Measurements from ENCODE around the gene CACNA1H.

DNA sequence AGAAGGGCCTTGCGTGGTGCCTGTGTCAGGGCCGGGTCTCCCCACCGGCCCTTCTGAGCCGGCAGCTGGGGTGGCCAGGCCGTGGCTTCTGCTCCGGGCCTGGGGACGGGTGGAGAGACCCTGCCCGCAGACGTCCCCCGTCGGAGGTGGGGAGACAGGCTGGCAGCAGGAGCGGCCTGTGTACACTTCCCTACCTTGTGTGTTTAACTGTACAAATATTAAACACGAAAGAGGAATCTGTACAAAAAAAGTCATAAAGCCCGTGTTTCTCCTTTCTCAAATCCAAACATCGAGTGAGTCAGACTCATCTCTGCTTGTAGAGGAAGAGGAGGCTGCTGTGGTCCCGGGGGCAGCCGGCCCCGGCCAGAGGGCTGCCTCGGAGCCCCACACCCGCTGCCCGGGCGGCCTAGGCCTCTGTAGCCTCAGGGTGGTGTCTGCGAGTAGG lies 2.0 kb downstream of the CACNA1H start:
- no peak for TF ChIP-seq POLR2A (IDR thresholded peaks at IDR 0.05; ENCODE audit: borderline replicate concordance, extremely low read depth, insufficient read depth, insufficient read length)
- TF ChIP-seq EZH2 (IDR thresholded peaks at IDR 0.05) = no peak
- TF ChIP-seq CEBPB (IDR thresholded peaks at IDR 0.05; ENCODE audit: low read depth) = no peak
- no peak for TF ChIP-seq FOSL1 (IDR thresholded peaks at IDR 0.05; ENCODE audit: low read depth)
- TF ChIP-seq CTCF (IDR thresholded peaks at IDR 0.05 in 2 of 3, conservative IDR thresholded peaks at IDR 0.05 in 1 of 3; ENCODE audit: borderline replicate concordance in 1 of 3, insufficient read depth in 1 of 3, low read depth in 2 of 3, low read length in 2 of 3) = no peak
- TF ChIP-seq SP1 (IDR thresholded peaks at IDR 0.05; ENCODE audit: low read depth) = no peak
- TF ChIP-seq YY1 (IDR thresholded peaks at IDR 0.05; ENCODE audit: extremely low read depth, insufficient replicate concordance, low read depth, low read length) = no peak
- TF ChIP-seq, protein P1, sequence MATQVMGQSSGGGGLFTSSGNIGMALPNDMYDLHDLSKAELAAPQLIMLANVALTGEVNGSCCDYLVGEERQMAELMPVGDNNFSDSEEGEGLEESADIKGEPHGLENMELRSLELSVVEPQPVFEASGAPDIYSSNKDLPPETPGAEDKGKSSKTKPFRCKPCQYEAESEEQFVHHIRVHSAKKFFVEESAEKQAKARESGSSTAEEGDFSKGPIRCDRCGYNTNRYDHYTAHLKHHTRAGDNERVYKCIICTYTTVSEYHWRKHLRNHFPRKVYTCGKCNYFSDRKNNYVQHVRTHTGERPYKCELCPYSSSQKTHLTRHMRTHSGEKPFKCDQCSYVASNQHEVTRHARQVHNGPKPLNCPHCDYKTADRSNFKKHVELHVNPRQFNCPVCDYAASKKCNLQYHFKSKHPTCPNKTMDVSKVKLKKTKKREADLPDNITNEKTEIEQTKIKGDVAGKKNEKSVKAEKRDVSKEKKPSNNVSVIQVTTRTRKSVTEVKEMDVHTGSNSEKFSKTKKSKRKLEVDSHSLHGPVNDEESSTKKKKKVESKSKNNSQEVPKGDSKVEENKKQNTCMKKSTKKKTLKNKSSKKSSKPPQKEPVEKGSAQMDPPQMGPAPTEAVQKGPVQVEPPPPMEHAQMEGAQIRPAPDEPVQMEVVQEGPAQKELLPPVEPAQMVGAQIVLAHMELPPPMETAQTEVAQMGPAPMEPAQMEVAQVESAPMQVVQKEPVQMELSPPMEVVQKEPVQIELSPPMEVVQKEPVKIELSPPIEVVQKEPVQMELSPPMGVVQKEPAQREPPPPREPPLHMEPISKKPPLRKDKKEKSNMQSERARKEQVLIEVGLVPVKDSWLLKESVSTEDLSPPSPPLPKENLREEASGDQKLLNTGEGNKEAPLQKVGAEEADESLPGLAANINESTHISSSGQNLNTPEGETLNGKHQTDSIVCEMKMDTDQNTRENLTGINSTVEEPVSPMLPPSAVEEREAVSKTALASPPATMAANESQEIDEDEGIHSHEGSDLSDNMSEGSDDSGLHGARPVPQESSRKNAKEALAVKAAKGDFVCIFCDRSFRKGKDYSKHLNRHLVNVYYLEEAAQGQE (IDR thresholded peaks at IDR 0.05; ENCODE audit: low read depth) = no peak
- TF ChIP-seq JUND (IDR thresholded peaks at IDR 0.05) = no peak
- no peak for TF ChIP-seq SRF (IDR thresholded peaks at IDR 0.05; ENCODE audit: low read depth)
- TF ChIP-seq, protein P2, sequence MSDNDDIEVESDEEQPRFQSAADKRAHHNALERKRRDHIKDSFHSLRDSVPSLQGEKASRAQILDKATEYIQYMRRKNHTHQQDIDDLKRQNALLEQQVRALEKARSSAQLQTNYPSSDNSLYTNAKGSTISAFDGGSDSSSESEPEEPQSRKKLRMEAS (IDR thresholded peaks at IDR 0.05) = no peak
- no peak for TF ChIP-seq ZBTB33 (IDR thresholded peaks at IDR 0.05; ENCODE audit: extremely low read depth, insufficient replicate concordance, low read length)
- no peak for TF ChIP-seq EGR1 (IDR thresholded peaks at IDR 0.05; ENCODE audit: low read depth)
- no peak for TF ChIP-seq EZH2phosphoT487 (IDR thresholded peaks at IDR 0.05; ENCODE audit: borderline replicate concordance)
